ENCODE measurements around the gene LDLR.
A peak's percentile ranks its signal among the peaks of the same experiment; 100 is the strongest.

DNA sequence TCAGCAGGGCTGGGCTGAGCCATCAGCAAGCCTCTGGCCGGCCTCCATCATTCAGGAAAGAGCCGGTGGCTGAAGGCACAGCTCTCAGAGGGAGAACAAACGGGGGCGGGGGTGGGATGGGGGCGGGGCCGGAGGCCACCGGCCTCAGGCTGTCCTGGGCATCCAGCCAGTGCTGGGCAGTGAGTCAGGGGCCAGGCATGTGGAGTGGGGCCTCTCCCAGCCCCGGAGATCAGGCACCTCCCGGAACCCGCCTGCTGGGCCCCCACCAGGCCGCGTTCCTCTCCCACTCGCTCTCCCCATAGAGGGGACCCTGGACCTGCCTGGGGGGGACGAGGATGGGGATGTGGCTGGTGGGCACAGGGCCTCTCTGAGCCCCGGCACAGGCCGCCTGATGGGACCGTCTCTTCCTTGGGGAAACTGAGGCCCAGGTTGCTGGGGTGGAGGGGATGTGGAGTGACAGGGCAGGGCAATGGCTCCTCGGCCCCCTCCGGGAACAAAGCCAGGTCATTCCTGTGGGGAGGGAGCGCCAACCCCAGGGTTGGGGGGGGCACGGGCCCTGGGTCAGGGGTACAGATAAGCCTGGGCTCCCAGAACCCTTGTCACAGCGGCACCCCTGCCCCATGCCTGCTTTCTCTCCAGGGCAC is 53.4 kb downstream of the LDLR start:
- TF ChIP-seq ESRRG (CRISPR knock-in tag; IDR thresholded peaks at IDR 0.05), result no peak
- no peak for TF ChIP-seq CSDC2 (CRISPR knock-in tag; IDR thresholded peaks at IDR 0.05)
- TF ChIP-seq OSR1 (CRISPR knock-in tag; IDR thresholded peaks at IDR 0.05), result no peak
- TF ChIP-seq ZNF8 (CRISPR knock-in tag; IDR thresholded peaks at IDR 0.05), result no peak
- no peak for TF ChIP-seq ZFP3 (CRISPR knock-in tag; IDR thresholded peaks at IDR 0.05)
- TF ChIP-seq, protein P1, sequence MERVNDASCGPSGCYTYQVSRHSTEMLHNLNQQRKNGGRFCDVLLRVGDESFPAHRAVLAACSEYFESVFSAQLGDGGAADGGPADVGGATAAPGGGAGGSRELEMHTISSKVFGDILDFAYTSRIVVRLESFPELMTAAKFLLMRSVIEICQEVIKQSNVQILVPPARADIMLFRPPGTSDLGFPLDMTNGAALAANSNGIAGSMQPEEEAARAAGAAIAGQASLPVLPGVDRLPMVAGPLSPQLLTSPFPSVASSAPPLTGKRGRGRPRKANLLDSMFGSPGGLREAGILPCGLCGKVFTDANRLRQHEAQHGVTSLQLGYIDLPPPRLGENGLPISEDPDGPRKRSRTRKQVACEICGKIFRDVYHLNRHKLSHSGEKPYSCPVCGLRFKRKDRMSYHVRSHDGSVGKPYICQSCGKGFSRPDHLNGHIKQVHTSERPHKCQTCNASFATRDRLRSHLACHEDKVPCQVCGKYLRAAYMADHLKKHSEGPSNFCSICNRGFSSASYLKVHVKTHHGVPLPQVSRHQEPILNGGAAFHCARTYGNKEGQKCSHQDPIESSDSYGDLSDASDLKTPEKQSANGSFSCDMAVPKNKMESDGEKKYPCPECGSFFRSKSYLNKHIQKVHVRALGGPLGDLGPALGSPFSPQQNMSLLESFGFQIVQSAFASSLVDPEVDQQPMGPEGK (CRISPR knock-in tag; IDR thresholded peaks at IDR 0.05; ENCODE audit: borderline replicate concordance), result peak; percentile 95; the same call in 1 of the 2 replicates
- TF ChIP-seq ZFP30 (CRISPR knock-in tag; IDR thresholded peaks at IDR 0.05), result no peak
- TF ChIP-seq, protein P2, sequence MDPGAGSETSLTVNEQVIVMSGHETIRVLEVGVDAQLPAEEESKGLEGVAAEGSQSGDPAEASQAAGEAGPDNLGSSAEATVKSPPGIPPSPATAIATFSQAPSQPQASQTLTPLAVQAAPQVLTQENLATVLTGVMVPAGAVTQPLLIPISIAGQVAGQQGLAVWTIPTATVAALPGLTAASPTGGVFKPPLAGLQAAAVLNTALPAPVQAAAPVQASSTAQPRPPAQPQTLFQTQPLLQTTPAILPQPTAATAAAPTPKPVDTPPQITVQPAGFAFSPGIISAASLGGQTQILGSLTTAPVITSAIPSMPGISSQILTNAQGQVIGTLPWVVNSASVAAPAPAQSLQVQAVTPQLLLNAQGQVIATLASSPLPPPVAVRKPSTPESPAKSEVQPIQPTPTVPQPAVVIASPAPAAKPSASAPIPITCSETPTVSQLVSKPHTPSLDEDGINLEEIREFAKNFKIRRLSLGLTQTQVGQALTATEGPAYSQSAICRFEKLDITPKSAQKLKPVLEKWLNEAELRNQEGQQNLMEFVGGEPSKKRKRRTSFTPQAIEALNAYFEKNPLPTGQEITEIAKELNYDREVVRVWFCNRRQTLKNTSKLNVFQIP (CRISPR knock-in tag; IDR thresholded peaks at IDR 0.05; ENCODE audit: borderline replicate concordance, low read depth), result no peak
- TF ChIP-seq TCF4 (CRISPR knock-in tag; IDR thresholded peaks at IDR 0.05; ENCODE audit: borderline replicate concordance), result no peak
- no peak for TF ChIP-seq TOX (CRISPR knock-in tag; IDR thresholded peaks at IDR 0.05; ENCODE audit: borderline replicate concordance)
- TF ChIP-seq ZNF565 (CRISPR knock-in tag; conservative IDR thresholded peaks at IDR 0.05; ENCODE audit: low read depth), result no peak
- no peak for TF ChIP-seq BACH2 (CRISPR knock-in tag; IDR thresholded peaks at IDR 0.05; ENCODE audit: borderline replicate concordance)
- no peak for TF ChIP-seq RARB (CRISPR knock-in tag; IDR thresholded peaks at IDR 0.05)

All from SK-N-SH treated with all-trans-retinoic acid at 6 μM for 48 hours (cell line).